HUDEP-2 (cell line): Measurements from ENCODE around the gene HMGB2.
A peak's percentile ranks its signal among the peaks of the same experiment; 100 is the strongest.

Experiments
- DNase-seq, 76 experiments: peaks; one replicate each; lab custom pipeline; 2025; ENCODE audit not compliant: unreplicated experiment in 76 of 76; lab: John Stamatoyannopoulos, UW

HMGB2 gene

DNA sequence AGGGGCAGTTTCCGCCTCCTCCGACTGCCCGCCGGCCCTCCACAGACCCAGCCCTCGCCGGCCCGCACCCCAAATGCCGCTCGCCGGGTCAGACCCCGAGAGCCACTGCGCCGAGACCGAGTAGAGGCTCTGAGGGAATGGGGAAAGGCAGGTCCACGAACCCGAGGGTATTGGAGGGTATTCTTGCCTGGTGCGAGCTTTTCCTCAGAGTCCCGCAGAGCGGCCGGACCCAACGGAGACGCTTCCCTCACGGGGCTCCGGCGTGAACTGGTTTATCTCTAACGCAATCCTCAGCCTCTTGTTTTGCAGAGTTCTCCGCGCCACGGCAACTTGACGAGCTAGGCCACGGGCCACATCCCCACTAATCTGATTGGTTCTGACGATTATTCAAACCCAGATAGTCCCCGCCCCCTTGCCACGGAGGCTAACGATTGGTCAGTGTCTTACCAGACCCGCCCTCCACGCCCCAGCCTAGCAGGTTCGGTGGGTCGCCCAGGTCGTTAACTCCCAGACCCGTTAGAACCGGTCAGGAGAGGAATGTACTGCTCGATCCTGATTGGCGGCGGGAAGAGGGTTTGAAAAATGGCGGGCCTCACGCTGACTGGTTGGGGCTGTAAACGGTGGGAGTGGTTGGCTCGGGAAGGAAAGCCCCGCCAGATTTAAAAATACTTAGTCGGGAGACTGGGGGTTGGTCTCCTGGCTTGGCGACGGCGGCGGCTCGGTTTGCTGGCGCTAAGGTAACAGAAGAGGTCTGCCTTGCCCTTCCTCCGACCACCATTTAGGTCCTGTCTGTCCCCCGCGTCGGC lies at the start of gene HMGB2:
Gene HMGB2, minus strand, starts transcription at position 274 of the 806 bp plus-strand sequence. CDS start 709 bp downstream, outside the sequence.
- DNase-seq: peak; percentile 77 to 100 (median 99)

DNA sequence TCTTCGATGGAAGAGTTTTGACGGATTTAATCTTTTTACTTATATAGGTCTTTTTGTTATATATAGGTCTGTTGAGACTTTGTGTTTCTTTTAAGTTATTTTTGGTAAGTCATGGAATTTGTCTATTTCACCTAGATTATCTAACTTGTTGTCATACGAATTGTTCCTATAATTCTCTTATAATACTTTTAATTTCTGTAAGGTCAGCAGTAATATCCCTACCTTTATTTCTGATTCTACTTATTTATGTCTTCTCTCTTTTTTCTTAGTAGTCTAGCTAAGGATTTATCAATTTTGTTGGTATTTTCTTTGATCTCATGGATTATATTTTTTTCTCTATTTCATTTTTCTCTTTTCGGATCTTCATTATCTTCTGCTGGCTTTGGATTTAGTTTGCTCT lies 48.2 kb upstream of the HMGB2 start:
- DNase-seq: no peak

DNA sequence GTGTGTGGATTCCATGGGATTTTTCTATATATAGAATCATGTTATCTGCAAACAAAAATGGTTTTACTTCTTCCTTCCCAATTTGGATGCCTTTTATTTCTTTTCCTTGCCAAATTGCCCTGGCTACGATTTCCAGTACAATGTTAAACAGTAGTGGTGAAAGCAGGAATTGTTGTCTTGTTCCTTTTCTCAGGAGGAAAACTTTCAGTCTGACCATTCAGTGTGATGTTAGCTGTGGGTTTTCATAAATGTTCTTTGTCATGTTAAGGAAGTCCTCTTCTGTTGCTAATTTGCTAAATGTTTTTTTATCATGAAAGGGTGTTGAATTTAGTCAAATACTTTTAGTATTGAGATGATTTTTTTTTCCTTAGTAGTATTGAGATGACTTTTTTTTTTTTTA lies 47.5 kb upstream of the HMGB2 start:
- no peak for DNase-seq

DNA sequence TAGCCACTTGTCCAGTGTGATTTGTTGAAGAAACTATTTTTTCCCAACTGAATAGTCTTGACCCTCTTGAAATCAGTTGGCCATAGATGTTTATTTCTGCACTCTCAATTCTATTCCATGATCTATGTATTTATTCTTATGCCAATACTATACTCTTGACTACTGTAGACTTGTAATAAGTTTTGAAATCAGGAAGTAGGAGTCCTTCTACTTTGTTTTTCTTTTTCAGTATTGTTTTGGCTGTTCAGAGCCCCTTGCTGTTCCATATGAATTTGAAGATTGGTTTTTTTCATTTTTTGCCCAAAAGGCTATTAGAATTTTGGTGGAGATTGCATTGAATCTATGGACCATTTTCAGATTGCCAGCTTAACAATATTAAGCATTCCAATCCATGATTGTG lies 46.8 kb upstream of the HMGB2 start:
- DNase-seq: no peak

DNA sequence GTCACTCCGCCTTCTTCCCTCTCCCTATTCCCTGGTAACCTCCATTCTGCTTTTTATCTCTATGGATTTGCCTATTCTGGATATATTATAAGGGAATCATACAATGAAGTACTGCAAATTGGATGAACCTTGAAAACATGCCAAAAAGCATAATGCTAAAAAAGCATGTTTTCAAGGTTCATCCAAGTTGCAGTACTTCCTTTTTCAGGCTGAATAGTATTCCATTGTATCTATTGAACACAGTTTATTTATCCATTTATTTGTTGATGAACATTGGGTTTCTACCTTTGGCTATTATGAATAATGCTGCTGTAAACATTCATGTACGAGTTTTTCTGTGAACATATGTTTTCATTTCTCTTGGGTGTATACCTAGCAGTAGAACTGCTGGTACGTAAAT lies 45.8 kb upstream of the HMGB2 start:
- DNase-seq: no peak

DNA sequence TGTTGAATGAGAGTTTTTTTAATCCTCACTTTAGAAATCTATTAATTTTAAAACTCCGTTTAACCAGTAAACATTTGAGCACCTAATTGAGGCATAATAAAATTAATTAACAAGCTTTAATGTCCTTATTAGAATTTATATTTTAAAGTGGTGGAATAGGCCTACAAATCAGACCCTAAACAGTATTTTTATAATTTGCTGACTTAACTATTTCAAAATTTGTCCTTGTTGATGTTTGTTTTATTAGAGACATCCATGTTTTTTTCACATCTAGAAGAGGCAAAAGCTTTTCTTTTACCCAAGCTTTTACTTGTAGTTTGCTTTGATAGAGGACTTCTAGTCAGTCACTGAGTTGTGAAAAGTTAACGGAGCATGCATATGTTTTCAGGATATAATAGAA lies 40.4 kb upstream of the HMGB2 start:
- DNase-seq: no peak

DNA sequence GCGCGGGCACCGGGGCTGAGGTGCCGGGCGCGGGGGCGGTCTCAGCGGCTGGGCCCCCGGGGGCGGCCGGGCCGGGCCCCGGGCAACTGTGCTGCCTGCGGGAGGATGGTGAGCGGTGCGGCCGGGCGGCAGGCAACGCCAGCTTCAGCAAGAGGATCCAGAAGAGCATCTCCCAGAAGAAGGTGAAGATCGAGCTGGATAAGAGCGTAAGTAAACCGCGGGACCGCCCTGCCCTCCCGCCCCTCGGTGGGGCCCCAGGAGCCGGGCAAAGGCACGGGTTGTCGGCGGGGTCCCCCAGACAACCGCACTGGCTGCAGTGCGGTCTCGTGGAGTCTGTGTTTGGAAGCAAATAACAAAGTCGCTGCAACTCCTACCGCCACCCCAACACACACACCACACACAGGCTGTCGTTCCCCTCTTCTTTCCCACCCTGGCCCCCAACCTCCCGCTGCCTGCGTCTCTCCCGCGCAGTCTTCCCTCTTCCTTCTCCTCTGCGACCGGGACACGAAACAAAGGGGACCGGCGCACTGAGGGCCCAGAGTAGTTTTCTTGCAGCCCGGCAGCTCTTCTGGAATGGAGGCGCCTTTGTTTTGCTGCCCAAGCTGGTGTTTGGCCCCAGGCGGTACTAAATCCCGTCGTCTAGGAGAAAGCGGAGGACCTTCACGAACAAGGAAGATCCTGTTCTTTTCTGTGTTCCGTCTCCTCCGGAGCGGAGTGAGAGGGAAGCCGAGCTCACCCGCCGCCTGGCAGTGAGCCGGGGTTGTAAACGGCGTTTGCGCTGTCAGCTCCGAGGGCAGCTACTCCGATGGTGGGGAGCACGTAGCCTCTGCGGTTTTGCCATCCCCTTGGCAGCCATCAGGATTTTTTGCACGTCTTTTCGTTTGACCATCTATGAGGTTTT lies 37.4 kb upstream of the HMGB2 start:
- peak in 69 of 76 experiments; percentile 2 to 70 (median 46) for DNase-seq

DNA sequence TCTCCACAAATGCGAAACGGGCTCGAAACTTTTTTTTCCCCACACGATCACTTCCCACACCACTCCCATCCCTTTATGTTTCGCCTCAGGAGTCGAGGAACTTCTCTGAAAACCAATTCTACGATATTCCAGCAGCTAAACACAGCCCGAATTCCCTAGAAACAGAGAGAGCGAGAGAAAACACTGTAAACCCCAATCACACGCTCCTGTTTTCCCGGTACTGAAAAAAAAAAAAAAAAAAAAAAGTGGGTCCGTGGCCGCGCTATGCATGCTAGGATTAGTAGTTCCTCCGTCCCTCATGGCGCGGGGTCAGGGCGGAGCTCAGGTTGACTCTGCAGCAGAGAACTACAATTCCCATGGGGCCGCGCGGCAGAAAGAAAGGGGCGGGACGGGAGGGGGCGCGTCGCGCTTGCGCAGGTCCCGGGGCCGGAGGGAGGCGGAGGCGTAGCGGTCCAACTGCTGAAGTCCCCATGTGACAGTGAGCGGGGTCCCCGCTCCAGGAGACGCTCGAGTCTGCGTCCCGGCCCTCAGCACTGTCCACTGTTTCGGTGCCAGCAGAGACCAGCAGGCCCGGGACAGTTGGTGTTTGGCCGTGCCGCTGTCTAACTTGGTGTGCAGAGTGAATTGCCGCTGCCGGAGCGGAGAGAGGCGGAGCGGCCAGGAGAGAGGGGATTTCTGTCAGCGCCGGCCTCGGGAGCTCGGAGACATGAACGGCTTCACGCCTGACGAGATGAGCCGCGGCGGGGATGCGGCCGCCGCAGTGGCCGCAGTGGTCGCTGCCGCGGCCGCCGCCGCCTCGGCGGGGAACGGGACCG lies 36.5 kb upstream of the HMGB2 start, which contains the start of gene SAP30:
Gene SAP30, plus strand, starts transcription at position 478 of the 815 bp plus-strand sequence. Its CDS starts 229 bp downstream, at position 707.
- peak; percentile 45 to 97 (median 94) for DNase-seq

DNA sequence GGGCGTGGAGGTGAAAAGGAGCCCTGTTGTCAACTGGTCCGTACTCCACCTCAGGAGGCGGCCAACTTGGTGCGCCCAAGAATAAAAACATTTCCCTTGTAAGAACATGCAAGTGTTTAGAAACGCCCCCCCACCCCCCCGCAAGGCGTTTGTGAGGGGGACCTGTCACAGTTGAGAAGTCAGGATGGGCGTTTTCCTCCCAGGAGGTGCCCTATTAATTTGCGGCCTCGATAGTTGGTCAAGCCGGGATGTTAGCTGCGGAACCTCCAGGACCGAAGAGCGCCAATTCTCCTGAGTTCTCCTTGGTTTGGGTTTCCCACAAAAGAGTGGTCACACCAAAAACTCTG lies 35.9 kb upstream of the HMGB2 start:
- peak in 68 of 76 experiments; percentile 16 to 81 (median 56) for DNase-seq

DNA sequence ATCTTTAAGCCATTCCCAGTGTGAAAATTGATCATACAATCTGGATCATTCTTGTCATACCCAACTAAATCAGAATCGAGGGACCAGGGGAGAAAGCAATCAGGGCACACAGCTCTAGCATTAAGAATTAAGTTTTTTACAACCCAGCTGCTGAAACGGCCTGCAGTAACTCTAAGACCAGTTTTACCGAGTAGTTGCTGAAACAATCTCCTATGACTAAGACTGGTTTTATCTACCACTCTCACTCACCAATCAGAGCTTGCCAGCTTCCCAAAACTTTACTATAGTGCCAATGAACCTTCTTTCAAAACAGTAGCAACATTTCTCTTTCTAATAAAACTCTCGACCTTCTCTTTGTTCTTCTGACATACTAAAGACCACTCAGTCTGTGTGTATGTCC lies 33.8 kb upstream of the HMGB2 start:
- DNase-seq: peak in 15 of 76 experiments; percentile 2 to 38 (median 13)

DNA sequence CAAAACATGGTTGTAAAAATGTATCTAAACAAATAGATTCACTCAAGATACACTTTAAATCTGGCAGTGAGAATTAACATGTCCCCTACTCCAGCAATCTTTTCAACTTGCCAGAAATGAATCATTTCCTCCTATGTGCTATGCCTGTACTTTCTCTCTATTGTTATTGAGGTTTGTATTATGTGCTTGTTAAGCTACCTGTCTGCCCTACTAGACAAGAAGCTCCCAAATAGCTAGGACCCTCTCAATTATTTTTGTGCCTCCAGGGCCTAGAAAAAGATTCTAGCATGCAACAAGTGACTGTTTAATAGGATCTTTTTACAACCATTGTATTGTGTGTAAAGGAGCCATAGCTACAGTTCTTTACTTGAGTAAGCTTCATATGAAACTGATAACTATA lies 33.1 kb upstream of the HMGB2 start:
- DNase-seq: no peak

DNA sequence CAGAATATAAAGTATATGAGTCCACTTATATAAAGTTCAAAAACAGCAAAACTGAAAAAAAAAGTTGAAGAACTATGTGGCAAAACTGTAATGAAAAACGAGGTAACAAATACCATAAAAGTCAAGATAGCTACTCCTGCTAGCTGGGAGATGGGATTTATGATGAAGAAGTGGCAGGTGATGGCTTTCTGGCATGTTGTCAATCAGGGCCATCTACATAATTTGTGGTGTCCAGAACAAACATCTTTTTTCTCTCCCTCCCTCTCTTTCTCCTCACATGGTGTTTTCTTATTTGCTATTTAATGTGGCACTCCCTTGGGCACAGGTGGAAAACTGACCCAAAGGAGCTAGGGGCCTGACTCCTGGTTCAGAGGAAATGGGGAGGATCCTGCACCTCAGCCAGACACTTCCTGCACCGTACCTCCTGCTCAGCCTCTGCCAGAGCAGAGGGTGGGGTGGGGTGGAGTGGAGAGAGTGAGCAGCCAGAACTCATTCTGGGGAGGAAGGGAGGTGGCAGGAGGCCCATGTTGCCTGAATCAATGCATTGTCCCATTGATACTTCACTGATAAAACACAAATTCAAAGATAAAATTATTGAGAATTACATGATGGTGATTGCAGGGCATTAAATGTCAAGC lies 31.3 kb upstream of the HMGB2 start:
- peak in 33 of 76 experiments; percentile 2 to 45 (median 14) for DNase-seq

DNA sequence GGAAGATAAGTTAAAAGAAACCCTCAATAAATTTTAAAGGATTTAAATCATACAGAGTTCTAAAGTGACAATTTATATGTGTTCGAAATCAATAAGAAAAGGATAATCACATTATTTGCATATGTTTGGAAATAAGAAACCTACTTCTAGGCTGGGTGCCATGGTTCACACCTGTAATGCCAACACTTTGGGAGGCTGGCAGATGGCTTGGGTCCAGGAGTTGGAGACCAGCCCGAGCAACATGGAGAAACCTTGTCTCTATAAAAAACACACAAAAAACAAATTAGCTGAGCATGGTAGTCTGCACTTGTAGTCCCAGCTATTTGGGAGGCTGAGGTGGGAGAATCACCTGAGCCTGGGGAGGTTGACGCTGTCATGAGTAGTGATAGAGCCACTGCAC lies 28.5 kb upstream of the HMGB2 start:
- DNase-seq: no peak

DNA sequence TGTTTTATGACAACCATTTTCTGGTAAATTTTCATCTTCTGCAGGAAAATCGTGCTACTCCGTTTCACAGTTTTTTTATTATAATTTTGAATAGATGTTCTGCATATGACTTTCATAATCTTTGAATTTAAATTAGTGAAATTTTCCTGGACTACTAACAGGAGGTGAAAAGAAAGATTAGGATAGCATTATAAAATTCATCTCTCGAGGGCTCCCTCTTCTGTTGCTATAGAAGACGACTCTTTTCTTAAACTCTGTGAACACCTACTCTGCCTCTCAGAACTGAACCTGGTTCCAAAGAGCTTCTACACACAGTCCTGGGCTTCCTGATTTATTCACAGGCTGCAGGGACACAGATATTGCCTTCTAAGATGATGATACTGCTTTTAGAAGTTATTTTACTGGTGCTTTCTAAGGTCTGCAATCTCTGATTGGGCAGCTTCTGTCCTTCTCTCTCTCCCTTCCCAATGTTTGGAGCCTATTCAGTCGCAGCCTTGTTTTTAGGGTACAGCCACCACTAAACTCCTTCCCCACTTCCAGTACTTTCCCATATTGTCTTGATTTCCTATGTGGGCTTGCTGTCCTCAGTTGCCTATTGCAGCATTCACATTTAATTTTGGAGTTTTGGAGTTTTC lies 26.5 kb upstream of the HMGB2 start:
- peak in 2 of 76 experiments; percentile 8 to 12 for DNase-seq

DNA sequence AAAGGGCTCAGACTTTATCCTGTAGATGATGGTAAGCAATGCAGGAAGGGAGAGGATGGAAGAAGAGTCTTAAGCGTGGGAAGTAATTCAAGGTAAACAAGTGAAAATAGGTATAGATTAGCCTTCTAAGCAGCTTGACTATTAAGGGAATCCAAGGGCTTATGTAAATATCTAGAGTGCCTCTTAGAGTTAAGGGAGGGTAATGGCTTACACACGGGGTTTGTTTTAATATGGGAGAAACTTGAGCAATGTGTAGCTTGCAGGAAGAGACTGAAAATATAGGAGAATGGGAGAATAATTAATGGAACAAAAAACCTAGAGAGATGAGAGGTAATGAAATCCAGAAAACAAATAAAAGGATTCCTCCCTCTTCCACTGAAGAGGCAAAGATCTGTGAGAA lies 23.8 kb upstream of the HMGB2 start:
- no peak for DNase-seq

DNA sequence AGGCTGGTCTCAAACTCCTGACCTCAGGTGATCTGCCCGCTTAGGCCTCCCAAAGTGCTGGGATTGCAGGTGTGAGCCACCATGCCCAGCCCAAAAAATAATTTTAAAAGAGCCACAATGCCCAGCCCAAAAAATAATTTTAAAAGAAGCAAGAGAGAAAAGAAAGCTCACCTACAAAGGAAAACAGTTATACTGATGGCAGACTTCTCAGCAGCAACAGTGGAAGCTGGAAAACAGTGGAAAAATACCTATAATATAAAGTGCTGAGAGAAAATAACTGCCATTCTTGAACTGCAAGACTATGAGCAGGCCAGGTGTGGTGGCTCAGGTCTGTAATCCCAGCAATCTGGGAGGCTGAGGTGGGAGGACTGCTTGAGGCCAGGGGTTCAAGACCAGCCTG lies 13.3 kb upstream of the HMGB2 start:
- DNase-seq: no peak

DNA sequence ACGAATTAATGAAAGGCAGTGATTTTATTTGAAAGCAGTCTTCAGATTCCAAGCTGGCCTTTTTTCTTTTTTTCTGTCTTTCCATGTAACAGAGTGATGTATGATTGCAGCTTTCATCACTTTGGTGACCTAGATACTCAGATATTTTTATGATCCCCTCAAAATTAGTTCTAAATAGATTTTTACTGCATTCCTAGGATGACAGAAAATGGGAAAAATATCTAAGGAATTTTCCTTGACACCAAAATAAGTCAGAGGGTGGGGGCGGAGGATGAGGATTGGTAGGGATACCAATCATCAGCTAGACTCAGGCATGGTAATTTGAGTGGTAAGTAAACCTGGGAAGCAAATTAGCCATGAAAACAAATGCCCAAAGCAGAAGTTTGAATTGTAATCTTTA lies 11.9 kb upstream of the HMGB2 start:
- DNase-seq: no peak

DNA sequence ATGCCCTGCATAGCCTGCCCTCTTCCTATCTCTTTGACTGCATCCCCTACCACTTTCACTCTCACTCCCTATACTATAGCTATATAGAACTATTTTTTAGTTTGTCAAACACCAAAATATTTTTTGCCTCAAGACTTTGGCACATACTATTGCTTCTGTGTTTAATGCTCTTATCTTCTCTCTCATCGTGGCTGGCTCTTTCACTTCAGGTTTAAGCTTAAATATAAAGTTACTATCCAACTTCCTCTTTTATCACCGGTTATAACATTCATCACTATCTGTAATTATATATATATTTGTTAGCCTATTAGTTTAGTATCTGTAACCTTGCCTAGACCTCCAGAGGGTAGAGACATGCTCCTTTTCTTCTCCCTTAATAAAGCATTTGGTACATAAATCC lies 11.5 kb upstream of the HMGB2 start:
- no peak for DNase-seq

DNA sequence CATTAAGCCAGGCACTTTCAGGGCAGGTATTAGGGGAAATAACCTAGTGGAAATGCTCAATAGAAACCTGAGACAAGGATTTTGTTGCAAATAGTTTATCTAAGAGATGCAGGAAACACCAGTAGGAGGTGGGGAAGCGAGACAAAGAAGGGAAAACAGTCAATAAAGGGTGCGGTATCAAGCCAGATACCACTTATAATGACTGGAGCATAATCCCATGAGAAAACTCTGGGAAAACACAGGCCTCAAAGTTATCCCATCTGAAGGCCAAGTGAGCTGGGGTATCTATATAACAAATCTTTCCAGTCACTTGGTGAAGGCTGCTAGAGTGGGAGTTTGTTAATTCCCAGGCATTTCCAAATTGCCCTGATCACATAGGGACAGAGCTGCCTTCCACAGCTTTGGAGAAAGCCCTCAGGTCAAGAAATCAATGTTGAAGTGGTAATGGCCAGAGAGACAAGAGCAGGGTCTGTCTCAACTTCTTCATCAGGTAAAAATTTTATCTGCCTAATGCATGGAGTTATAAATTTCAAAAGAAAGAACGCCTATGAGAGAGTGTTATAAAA lies 9.8 kb upstream of the HMGB2 start:
- no peak for DNase-seq
